Duodenal mucosa (tissue), 2 donors: ENCODE data around the gene CNTNAP2.
"Not testable (repeated sequence)": the region's sequence is repeated elsewhere in the genome, so short reads cannot be mapped to it uniquely, and the experiment has no call there.

Experiments
- H3K27ac ChIP-seq: one replicate; pipeline ENCODE4 v1.7.0; 2013; ENCODE audit warnings: low read depth, low read length
- H3K27me3 ChIP-seq, 2 donors: one replicate each; pipeline ENCODE4 v1.7.0; 2013; ENCODE audit warnings: low read length in 2 of 2, control low read depth in 1 of 2; ENCODE audit not compliant: insufficient read depth in 2 of 2, control insufficient read depth in 1 of 2
- H3K36me3 ChIP-seq, 2 donors: one replicate each; pipeline ENCODE4 v1.7.0; 2013; ENCODE audit warnings: low read length in 2 of 2, control low read depth in 1 of 2; ENCODE audit not compliant: insufficient read depth in 2 of 2, control insufficient read depth in 1 of 2
- H3K4me1 ChIP-seq, 2 donors: one replicate each; pipeline ENCODE4 v1.7.0; 2013; ENCODE audit warnings: low read length in 2 of 2, control low read depth in 1 of 2; ENCODE audit not compliant: insufficient read depth in 2 of 2, control insufficient read depth in 1 of 2
- H3K4me3 ChIP-seq, 2 donors: one replicate each; pipeline ENCODE4 v1.7.0; 2013; ENCODE audit warnings: low read length in 2 of 2, low read depth in 1 of 2
- H3K9ac ChIP-seq, 2 donors: one replicate each; pipeline ENCODE4 v1.7.0; 2013; ENCODE audit warnings: low read length in 2 of 2, low read depth in 1 of 2
- H3K9me3 ChIP-seq, 2 donors: one replicate each; pipeline ENCODE4 v1.7.0; 2013; ENCODE audit warnings: low read length in 2 of 2, control low read depth in 1 of 2; ENCODE audit not compliant: control insufficient read depth in 1 of 2

CNTNAP2 gene

DNA sequence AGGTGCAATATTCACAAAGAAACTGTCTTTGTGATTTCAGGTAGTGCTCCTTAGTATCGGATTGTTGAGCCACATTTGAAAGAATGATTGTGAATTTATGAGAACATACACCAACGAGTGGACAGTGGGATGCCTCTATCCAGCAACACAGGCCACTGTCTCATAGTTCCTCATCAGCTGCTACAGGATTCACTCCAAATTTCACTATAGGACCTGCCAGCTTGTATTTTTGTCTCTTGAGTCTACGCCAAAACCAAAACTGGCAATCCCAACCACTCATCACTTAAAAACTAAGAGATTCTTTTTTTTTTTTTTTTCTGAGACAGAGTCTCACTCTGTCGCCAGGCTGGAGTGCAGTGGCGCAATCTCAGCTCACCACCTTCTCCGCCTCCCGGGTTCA is 964.5 kb downstream of the CNTNAP2 start:
- Histone ChIP-seq H3K27me3 (no peaks in the 10 kb centered on the region), H3K9me3 (no peaks in the 10 kb centered on the region), H3K4me3 (no peak overlapping the region), H3K9ac (no peak overlapping the region), H3K4me1 (peaks cover 0 to 6% of the 10 kb centered on the region in 2 donors), H3K36me3 (no peaks in the 10 kb centered on the region), H3K27ac (no peak overlapping the region)

GRCh38 chr7:147089051-147089461 is 972.5 kb downstream of the CNTNAP2 start:
- no peak overlapping the region for H3K4me3 ChIP-seq
- no peaks in the 10 kb centered on the region for H3K36me3 ChIP-seq
- no peaks in the 10 kb centered on the region for H3K9me3 ChIP-seq
- no peaks in the 10 kb centered on the region for H3K27me3 ChIP-seq
- no peak overlapping the region for H3K27ac ChIP-seq
- H3K4me1 ChIP-seq = no peaks in the 10 kb centered on the region
- no peak overlapping the region for H3K9ac ChIP-seq

DNA sequence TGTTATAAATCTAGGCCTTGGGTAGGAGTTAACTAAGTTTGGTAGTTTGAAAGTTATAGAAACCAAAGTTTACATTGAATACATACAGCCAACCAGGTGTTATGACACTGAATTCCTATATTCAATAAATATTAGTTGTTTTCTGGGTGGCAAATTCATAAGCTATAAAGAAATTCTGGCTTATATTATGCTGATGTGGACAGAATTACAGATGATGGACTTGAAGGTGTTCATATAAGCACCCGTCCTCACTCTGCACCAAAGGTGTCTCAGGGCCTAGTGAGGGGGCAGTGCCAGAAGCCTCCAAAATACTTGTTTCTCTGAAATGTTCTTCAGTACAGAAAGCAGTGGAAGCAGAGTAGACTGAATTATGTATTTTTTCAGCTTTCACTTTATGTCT is 973.0 kb downstream of the CNTNAP2 start:
- Histone ChIP-seq H3K36me3 (no peaks in the 10 kb centered on the region), H3K9me3 (no peaks in the 10 kb centered on the region), H3K9ac (no peak overlapping the region), H3K4me1 (no peaks in the 10 kb centered on the region), H3K4me3 (no peak overlapping the region), H3K27me3 (no peaks in the 10 kb centered on the region), H3K27ac (no peak overlapping the region)

DNA sequence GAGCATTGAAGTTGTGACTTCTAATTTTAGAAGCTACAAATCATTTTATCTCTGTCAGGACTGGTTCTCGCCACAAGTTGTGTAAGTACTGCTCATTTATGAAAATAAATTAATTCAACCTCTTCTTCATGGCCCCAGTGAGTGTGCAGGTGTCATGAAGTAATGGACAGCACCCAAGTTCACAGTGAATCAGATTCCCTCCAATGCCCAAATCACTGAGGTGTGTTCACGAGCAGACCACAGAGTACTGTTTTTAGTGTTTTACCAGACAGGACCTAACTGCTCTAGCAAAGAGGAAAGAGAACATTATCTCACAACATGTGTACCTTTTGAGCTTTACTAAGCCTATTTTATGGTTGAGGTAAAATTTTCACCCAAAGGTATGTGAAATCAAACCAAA is 980.0 kb downstream of the CNTNAP2 start:
- Histone ChIP-seq H3K9me3 (no peaks in the 10 kb centered on the region), H3K4me1 (no peaks in the 10 kb centered on the region), H3K27me3 (no peaks in the 10 kb centered on the region), H3K27ac (no peak overlapping the region), H3K4me3 (no peak overlapping the region), H3K9ac (no peak overlapping the region), H3K36me3 (no peaks in the 10 kb centered on the region)

- Histone ChIP-seq H3K4me1 (no peaks in the 10 kb centered on the region), H3K4me3 (no peak overlapping the region), H3K27me3 (no peaks in the 10 kb centered on the region), H3K9me3 (no peaks in the 10 kb centered on the region), H3K27ac (no peak overlapping the region), H3K9ac (no peak overlapping the region), H3K36me3 (no peaks in the 10 kb centered on the region)
Observed at GRCh38 chr7:147103224-147103623, 986.6 kb downstream of the CNTNAP2 start.

DNA sequence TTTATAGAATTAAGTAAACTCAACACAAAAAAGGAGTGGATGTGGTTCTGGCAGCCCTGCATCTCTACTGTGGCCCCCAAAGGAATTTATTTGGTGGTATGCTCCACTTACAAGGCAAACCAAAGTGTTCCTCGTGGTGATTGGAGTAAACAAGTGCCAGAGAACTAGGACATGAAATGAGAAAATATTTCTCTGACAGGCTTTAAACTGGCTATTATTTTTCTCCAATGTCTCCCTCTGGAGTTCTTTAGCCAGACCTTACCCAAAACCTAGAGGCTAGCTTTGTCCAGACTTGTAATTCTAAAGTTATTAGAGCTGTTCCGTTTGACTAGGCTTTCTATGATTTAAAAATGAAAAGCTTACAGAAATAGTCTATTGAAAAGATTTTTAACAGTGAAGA is 990.1 kb downstream of the CNTNAP2 start:
- Histone ChIP-seq H3K9me3 (no peaks in the 10 kb centered on the region), H3K27ac (no peak overlapping the region), H3K27me3 (no peaks in the 10 kb centered on the region), H3K36me3 (no peaks in the 10 kb centered on the region), H3K9ac (no peak overlapping the region), H3K4me3 (no peak overlapping the region), H3K4me1 (no peaks in the 10 kb centered on the region)

DNA sequence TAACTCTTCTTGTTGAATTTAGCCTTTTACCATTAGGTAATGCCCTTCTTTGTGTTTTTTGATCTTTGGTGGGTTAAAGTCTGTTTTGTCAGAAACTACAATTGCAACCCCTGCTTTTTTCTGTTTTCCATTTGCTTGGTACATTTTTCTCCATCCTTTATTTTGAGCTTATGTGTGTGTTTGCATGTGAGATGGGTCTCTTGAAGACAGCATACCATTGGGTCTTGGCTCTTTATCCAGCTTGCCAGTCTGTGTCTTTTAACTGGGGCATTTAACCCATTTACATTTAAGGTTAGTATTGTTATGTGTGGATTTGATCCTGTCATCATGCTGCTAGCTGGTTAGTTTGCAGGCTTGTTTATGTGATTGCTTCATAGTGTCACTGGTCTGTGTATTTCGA is 997.9 kb downstream of the CNTNAP2 start:
- H3K27ac ChIP-seq, H3K4me1 ChIP-seq, H3K36me3 ChIP-seq, H3K27me3 ChIP-seq, H3K9ac ChIP-seq, H3K9me3 ChIP-seq, H3K4me3 ChIP-seq: not testable (repeated sequence)

DNA sequence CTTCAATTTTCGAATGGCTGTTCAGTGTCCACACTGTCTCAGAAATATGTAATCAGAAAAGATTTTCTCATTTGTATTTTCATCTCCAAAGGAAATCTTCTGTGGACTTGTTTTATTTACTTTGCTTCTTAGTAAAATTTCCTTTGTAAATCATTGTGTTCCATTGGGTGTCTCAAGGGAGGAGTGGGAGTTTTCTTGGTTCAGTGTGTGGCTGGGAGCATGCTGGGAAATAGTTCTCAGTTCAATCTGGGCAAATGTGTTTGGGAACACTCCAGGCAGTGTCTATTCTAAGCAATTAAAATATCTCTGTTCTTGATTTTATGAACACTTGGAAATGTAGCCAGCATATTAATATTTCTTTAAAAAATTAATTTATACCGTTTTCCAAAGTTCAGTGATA is 1019.8 kb downstream of the CNTNAP2 start:
- Histone ChIP-seq H3K27ac (no peak overlapping the region), H3K36me3 (no peaks in the 10 kb centered on the region), H3K4me3 (no peak overlapping the region)

DNA sequence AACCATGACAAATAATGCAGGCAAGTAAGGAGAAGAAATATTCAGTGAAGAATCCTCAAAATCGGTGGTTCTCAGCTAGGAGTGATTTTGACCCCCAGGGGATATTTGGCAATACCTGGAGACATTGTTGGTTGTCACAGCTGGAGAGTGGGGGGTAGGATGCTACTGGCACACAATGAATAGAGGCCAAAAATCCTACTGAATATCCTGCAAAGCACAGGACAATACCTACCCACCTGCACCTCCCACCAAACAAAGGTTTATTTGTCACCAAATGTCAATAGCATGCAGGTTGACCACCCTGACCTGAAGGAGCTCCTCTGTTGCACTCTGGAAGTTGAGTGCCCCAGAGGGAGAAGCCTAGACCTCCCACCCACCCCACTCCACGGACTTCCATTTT is 1028.6 kb downstream of the CNTNAP2 start:
- H3K9ac ChIP-seq = no peak overlapping the region
- H3K4me1 ChIP-seq = no peaks in the 10 kb centered on the region
- no peaks in the 10 kb centered on the region for H3K27me3 ChIP-seq
- no peak overlapping the region for H3K27ac ChIP-seq
- H3K36me3 ChIP-seq = no peaks in the 10 kb centered on the region
- H3K9me3 ChIP-seq = peaks cover 0 to 1% of the 10 kb centered on the region in 2 donors
- H3K4me3 ChIP-seq = no peak overlapping the region

More for the DNA sequence above, 1019.8 kb downstream of the CNTNAP2 start:
- H3K9ac ChIP-seq = no peak overlapping the region
- no peaks in the 10 kb centered on the region for H3K4me1 ChIP-seq
- no peaks in the 10 kb centered on the region for H3K9me3 ChIP-seq
- no peaks in the 10 kb centered on the region for H3K27me3 ChIP-seq

GRCh38 chr7:147146169-147146568 is 1029.6 kb downstream of the CNTNAP2 start:
- Histone ChIP-seq H3K4me1 (no peaks in the 10 kb centered on the region), H3K9ac (no peak overlapping the region), H3K9me3 (peaks cover 0 to 1% of the 10 kb centered on the region in 2 donors), H3K36me3 (no peaks in the 10 kb centered on the region), H3K4me3 (no peak overlapping the region), H3K27ac (no peak overlapping the region), H3K27me3 (no peaks in the 10 kb centered on the region)

DNA sequence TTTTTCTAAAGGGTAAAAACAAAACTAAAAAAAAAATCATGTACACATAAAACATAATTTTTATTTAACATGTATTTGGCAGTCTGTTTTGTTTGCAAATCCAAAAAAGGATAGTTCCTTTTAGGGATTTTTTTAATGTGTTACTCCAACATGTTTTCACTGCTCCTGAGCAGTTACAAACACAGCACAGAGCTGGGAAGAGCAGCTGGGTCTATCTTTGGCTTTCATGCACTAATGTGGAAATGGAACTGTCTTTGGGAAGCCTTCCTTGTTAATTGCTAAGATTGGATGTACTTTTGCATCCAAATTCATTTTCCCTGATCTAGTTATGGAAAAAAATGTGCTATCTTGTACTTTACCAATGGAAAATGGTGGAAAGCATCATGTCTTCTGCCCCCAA is 1035.1 kb downstream of the CNTNAP2 start:
- peaks cover 0 to 1% of the 10 kb centered on the region in 2 donors for H3K9me3 ChIP-seq
- H3K4me1 ChIP-seq = no peaks in the 10 kb centered on the region
- H3K27me3 ChIP-seq = no peaks in the 10 kb centered on the region
- H3K27ac ChIP-seq = no peak overlapping the region
- H3K9ac ChIP-seq = no peak overlapping the region
- no peaks in the 10 kb centered on the region for H3K36me3 ChIP-seq
- no peak overlapping the region for H3K4me3 ChIP-seq
